Transverse colon (tissue), 3 donors: Measurements from ENCODE around the gene AGPS.

ENCODE experiments used
- POLR2A ChIP-seq: fragments of 450-650 bp; IDR thresholded peaks from one replicate; pipeline ENCODE4 v1.6.1; 2016; ENCODE audit warnings: antibody characterized with exemption, mild to moderate bottlenecking, moderate library complexity
- TF ChIP-seq, protein P1 (sequence below), 5 experiments: fragments of 200-600 bp in 3 of 5; fragments of 450-650 bp in 2 of 5; sonication (generic) in 3 of 5; IDR thresholded peaks; 1 replicate in 2 of 5; 2 replicates in 3 of 5; pipeline ENCODE4 v1.5.1; 2016 to 2017; ENCODE audit warnings: antibody characterized with exemption in 5 of 5, inconsistent platforms in 3 of 5, mild to moderate bottlenecking in 2 of 5, moderate library complexity in 1 of 5

DNA sequence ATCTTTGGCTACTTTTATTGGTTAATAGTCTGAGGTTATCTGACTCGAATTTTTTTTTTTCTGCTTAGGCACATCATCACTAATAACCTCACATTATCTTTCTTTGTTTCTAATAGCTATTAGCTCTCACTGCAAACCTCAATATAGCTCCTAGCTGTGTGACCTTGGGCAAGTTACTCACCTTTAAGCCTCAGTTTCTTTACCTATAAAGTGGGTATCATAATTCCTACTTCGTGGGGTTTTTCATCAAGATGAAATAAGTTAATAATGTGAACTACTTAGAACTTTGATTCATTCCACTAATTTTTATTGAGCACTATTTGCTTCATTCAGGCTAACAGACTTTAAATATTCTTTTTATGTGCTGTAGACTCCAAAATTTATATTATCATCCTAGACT is 55.5 kb downstream of the AGPS start:
- no peak for TF ChIP-seq POLR2A
- TF ChIP-seq, protein P1, sequence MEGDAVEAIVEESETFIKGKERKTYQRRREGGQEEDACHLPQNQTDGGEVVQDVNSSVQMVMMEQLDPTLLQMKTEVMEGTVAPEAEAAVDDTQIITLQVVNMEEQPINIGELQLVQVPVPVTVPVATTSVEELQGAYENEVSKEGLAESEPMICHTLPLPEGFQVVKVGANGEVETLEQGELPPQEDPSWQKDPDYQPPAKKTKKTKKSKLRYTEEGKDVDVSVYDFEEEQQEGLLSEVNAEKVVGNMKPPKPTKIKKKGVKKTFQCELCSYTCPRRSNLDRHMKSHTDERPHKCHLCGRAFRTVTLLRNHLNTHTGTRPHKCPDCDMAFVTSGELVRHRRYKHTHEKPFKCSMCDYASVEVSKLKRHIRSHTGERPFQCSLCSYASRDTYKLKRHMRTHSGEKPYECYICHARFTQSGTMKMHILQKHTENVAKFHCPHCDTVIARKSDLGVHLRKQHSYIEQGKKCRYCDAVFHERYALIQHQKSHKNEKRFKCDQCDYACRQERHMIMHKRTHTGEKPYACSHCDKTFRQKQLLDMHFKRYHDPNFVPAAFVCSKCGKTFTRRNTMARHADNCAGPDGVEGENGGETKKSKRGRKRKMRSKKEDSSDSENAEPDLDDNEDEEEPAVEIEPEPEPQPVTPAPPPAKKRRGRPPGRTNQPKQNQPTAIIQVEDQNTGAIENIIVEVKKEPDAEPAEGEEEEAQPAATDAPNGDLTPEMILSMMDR (IDR thresholded peaks at IDR 0.05): no peak
